HCT116 (cell line): ENCODE measurements around the gene PTPRQ. TPM values are rescaled to one million over a fixed set of nuclear protein-coding genes. Genes with fewer than 3 reads are reported as not detected.

ENCODE experiments used
- ATAC-seq: fragments of 200-7000 bp; cut with Tn5 transposase; 2 replicates; pipeline ENCODE4 v1.9.1; 2020; ENCODE audit warnings: mild to moderate bottlenecking, moderate library complexity
- BruUV-seq: library from RNA; stranded (reverse); fragments of 400-500 nt; replicated peaks from 2 replicates; lab custom pipeline; 2021; lab: Mats Ljungman, UMichigan
- CTCF ChIA-PET: fragments of 300-600 bp; sonication (Branson Sonifier 250); formaldehyde crosslinking; loops from one replicate; lab custom pipeline; 2021; ENCODE audit warnings: antibody characterized with exemption; lab: Charles Lee
- POLR2A ChIA-PET: fragments of 300-600, 350-600 bp; sonication (Branson Sonifier 250); formaldehyde crosslinking; loops from one replicate; lab custom pipeline; 2021; ENCODE audit warnings: antibody characterized with exemption; lab: Charles Lee
- RAD21 ChIA-PET, 2 experiments: fragments of 300-600 bp; sonication (Branson Sonifier 250); formaldehyde crosslinking; loops; one replicate each; lab custom pipeline; 2023; ENCODE audit warnings: low total read pairs in 2 of 2; ENCODE audit not compliant: uncharacterized antibody in 2 of 2, unreplicated experiment in 2 of 2, low non-redundant PET in 1 of 2; lab: Charles Lee
- DNase-seq: peaks from one replicate; pipeline ENCODE4 v3.0.0-alpha.2; 2010; ENCODE audit warnings: low read depth, low spot score
- H2AFZ ChIP-seq: fragments of 200-600 bp; shearing (Covaris generic), sonication (generic); 2 replicates; pipeline ENCODE4 v1.6.1; 2017; ENCODE audit warnings: low read depth, mixed run types, mixed read lengths, antibody characterized with exemption, low read length; ENCODE audit not compliant: poor library complexity, severe bottlenecking
- H3K27ac ChIP-seq: 2 replicates; pipeline ENCODE4 v1.5.1; 2012; ENCODE audit warnings: low read depth, low read length
- H3K27me3 ChIP-seq: fragments of 200-600 bp; sonication (generic); 2 replicates; pipeline ENCODE4 v1.6.1; 2016; ENCODE audit warnings: mixed run types, low read length, mixed read lengths; ENCODE audit not compliant: insufficient read depth
- H3K36me3 ChIP-seq, 2 experiments: fragments of 200-500 bp in 1 of 2; fragments of 200-600 bp in 1 of 2; sonication (Bioruptor generic) in 1 of 2; sonication (generic) in 1 of 2; 2 replicates each; pipeline versions ENCODE4 v1.5.1 to v1.6.1; 2014 to 2016; ENCODE audit warnings: low read length in 2 of 2, inconsistent platforms in 1 of 2, mixed read lengths in 1 of 2, mixed run types in 1 of 2; ENCODE audit not compliant: insufficient read depth in 2 of 2, control insufficient read depth in 1 of 2
- H3K4me1 ChIP-seq, 2 experiments: fragments of 200-600 bp in 1 of 2; sonication (generic) in 1 of 2; 2 replicates each; pipeline versions ENCODE4 v1.5.1 to v1.6.1; 2012 to 2017; ENCODE audit warnings: low read length in 2 of 2, inconsistent platforms in 1 of 2, mild to moderate bottlenecking in 1 of 2, mixed read lengths in 1 of 2, mixed run types in 1 of 2, moderate library complexity in 1 of 2; ENCODE audit not compliant: insufficient read depth in 2 of 2, control insufficient read depth in 1 of 2
- H3K4me2 ChIP-seq: fragments of 200-600 bp; sonication (generic); 2 replicates; pipeline ENCODE4 v1.6.1; 2017; ENCODE audit warnings: mixed run types, low read length, mixed read lengths
- H3K4me3 ChIP-seq, 2 experiments: fragments of 200-600 bp in 1 of 2; sonication (generic) in 1 of 2; replicated peaks in 1 of 2; 2 replicates each; pipeline ENCODE4 v1.5.1; 2011 to 2016; ENCODE audit warnings: low read length in 2 of 2, control low read depth in 1 of 2, low read depth in 1 of 2, mild to moderate bottlenecking in 1 of 2, mixed read lengths in 1 of 2, mixed run types in 1 of 2
- H3K79me2 ChIP-seq: fragments of 200-600 bp; sonication (generic); 2 replicates; pipeline ENCODE4 v1.6.1; 2017; ENCODE audit warnings: mild to moderate bottlenecking, mixed run types, low read length, moderate library complexity, mixed read lengths; ENCODE audit not compliant: insufficient read depth
- H3K9ac ChIP-seq: fragments of 200-600 bp; sonication (generic); 2 replicates; pipeline ENCODE4 v1.6.1; 2016; ENCODE audit warnings: low read length, mixed read lengths
- H3K9me2 ChIP-seq: fragments of 200-600 bp; sonication (generic), shearing (Covaris generic); 2 replicates; pipeline ENCODE4 v1.6.1; 2017; ENCODE audit warnings: mixed run types, mild to moderate bottlenecking, moderate library complexity; ENCODE audit not compliant: insufficient read depth
- H3K9me3 ChIP-seq, 2 experiments: fragments of 200-500 bp in 1 of 2; fragments of 200-600 bp in 1 of 2; sonication (Bioruptor generic) in 1 of 2; sonication (generic) in 1 of 2; 2 replicates each; pipeline ENCODE4 v1.6.1; 2014 to 2017; ENCODE audit warnings: low read length in 2 of 2, mixed read lengths in 2 of 2, inconsistent platforms in 1 of 2, low read depth in 1 of 2, mild to moderate bottlenecking in 1 of 2, mixed run types in 1 of 2, moderate library complexity in 1 of 2; ENCODE audit not compliant: control insufficient read depth in 1 of 2, insufficient read depth in 1 of 2
- H4K20me1 ChIP-seq: fragments of 200-600 bp; sonication (generic), shearing (Covaris generic); 2 replicates; pipeline ENCODE4 v1.6.1; 2017; ENCODE audit warnings: mixed run types, mild to moderate bottlenecking, moderate library complexity; ENCODE audit not compliant: insufficient read depth
- CEBPB ChIP-seq: IDR thresholded peaks from 2 replicates; pipeline ENCODE4 v1.6.1; 2012; ENCODE audit warnings: low read depth
- CTCF ChIP-seq, 3 experiments: fragments of 200-600 bp in 1 of 3; sonication (generic) in 1 of 3; IDR thresholded peaks in 2 of 3; conservative IDR thresholded peaks in 1 of 3; 2 replicates each; pipeline ENCODE4 v1.5.1; 2012 to 2017; ENCODE audit warnings: low read depth in 2 of 3, low read length in 2 of 3, antibody characterized with exemption in 1 of 3, borderline replicate concordance in 1 of 3, control low read depth in 1 of 3, mild to moderate bottlenecking in 1 of 3, mixed read lengths in 1 of 3, mixed run types in 1 of 3, moderate library complexity in 1 of 3; ENCODE audit not compliant: insufficient read depth in 1 of 3
- ELF1 ChIP-seq: IDR thresholded peaks from 2 replicates; pipeline ENCODE4 v1.6.1; 2012; ENCODE audit warnings: low read depth, borderline replicate concordance
- JUND ChIP-seq: IDR thresholded peaks from 2 replicates; pipeline ENCODE4 v1.6.1; 2012
- MAX ChIP-seq: IDR thresholded peaks from 2 replicates; pipeline ENCODE4 v1.6.1; 2012
- POLR2A ChIP-seq: IDR thresholded peaks from 2 replicates; pipeline ENCODE4 v1.7.0; 2011; ENCODE audit warnings: borderline replicate concordance; ENCODE audit not compliant: insufficient read depth, insufficient read length; ENCODE audit errors: extremely low read depth
- POLR2AphosphoS5 ChIP-seq: IDR thresholded peaks from 2 replicates; pipeline ENCODE4 v1.6.1; 2011; ENCODE audit warnings: mild to moderate bottlenecking, low read depth, low read length, moderate library complexity
- RAD21 ChIP-seq: IDR thresholded peaks from 2 replicates; pipeline ENCODE4 v1.6.1; 2012; ENCODE audit warnings: low read depth, mild to moderate bottlenecking
- REST ChIP-seq: IDR thresholded peaks from 2 replicates; pipeline ENCODE4 v1.6.1; 2012; ENCODE audit warnings: low read depth
- SP1 ChIP-seq: IDR thresholded peaks from 2 replicates; pipeline ENCODE4 v1.6.1; 2012; ENCODE audit warnings: low read depth
- SRF ChIP-seq: IDR thresholded peaks from 2 replicates; pipeline ENCODE4 v1.6.1; 2012; ENCODE audit warnings: low read depth
- YY1 ChIP-seq: IDR thresholded peaks from 2 replicates; pipeline ENCODE4 v1.6.1; 2011; ENCODE audit warnings: low read length, low read depth, moderate library complexity, mild to moderate bottlenecking; ENCODE audit not compliant: insufficient replicate concordance; ENCODE audit errors: extremely low read depth
- ZBTB33 ChIP-seq: IDR thresholded peaks from 2 replicates; pipeline ENCODE4 v1.6.1; 2011; ENCODE audit warnings: mild to moderate bottlenecking, low read length, moderate library complexity; ENCODE audit not compliant: insufficient replicate concordance; ENCODE audit errors: extremely low read depth
- ZNF274 ChIP-seq: fragments of 200-500 bp; sonication (Bioruptor generic); IDR thresholded peaks from 2 replicates; pipeline ENCODE4 v1.6.1; 2014; ENCODE audit warnings: mild to moderate bottlenecking, low read depth, low read length, inconsistent platforms
- intact Hi-C: fragments of 100-400 bp; cut with micrococcal nuclease; formaldehyde crosslinking; loops from 2 replicates; pipeline ENCODE4 v1.10.0; 2022
- total RNA-seq: library from RNA; stranded (reverse); gene quantifications from one replicate; pipeline ENCODE4 v1.2.1, GENCODE V29; 2021; ENCODE audit not compliant: unreplicated experiment

PTPRQ gene
- total RNA-seq, 1 experiment from 2014 or later, result not detected

- DNase-seq, result no peak
- Histone ChIP-seq H3K27me3 (no peaks in the 10 kb centered on the region), H3K4me3 (no peak overlapping the region), H3K36me3 (no peaks in the 10 kb centered on the region), H3K4me2 (no peak overlapping the region), H3K27ac (no peak overlapping the region), H2AFZ (no peak overlapping the region), H3K9ac (no peak overlapping the region), H3K9me3 (no peaks in the 10 kb centered on the region), H4K20me1 (no peaks in the 10 kb centered on the region), H3K4me1 (no peaks in the 10 kb centered on the region), H3K9me2 (no peaks in the 10 kb centered on the region), H3K79me2 (no peaks in the 10 kb centered on the region)
- BruUV-seq, result no TSS peak
- TF ChIP-seq MAX (no peak), RAD21 (no peak), POLR2A (no peak)
- CTCF ChIA-PET, result no interaction called here
- RAD21 ChIA-PET, result no interaction called here
- intact Hi-C loops, result no loop called here
- no peak for ATAC-seq
- POLR2A ChIA-PET, result no interaction called here
These were observed 199.9 kb downstream of the PTPRQ start for GRCh38 chr12:80643961-80644360.

GRCh38 chr12:80648881-80649280 is 204.8 kb downstream of the PTPRQ start:
- H3K4me2 ChIP-seq, result no peak overlapping the region
- no peaks in the 10 kb centered on the region for H3K4me1 ChIP-seq
- H3K4me3 ChIP-seq, result no peak overlapping the region
- H3K9ac ChIP-seq, result no peak overlapping the region
- BruUV-seq, result no TSS peak
- H3K9me3 ChIP-seq, result no peaks in the 10 kb centered on the region
- H3K9me2 ChIP-seq, result no peaks in the 10 kb centered on the region
- no peaks in the 10 kb centered on the region for H4K20me1 ChIP-seq
- intact Hi-C loops, result no loop called here
- ChIA-PET CTCF (interaction anchor here (1.4 kb wide), 1 partner anchor 16 kb away, joined by 6 read pairs; no protein-coding TSS in a partner anchor), RAD21 (no interaction called here), POLR2A (no interaction called here)
- DNase-seq (no peak), ATAC-seq (no peak)
- no peaks in the 10 kb centered on the region for H3K79me2 ChIP-seq
- 0 out of 2 replicates have a peak, but pooled peaks cover 3% of the 10 kb centered on the region for H3K27me3 ChIP-seq
- H3K27ac ChIP-seq, result no peak overlapping the region
- H3K36me3 ChIP-seq, result no peaks in the 10 kb centered on the region
- H2AFZ ChIP-seq, result no peak overlapping the region
- TF ChIP-seq SRF (no peak), YY1 (no peak), ZBTB33 (no peak), ZNF274 (no peak), CEBPB (no peak), CTCF (IDR thresholded peaks at IDR 0.05 in 2 of 3, conservative IDR thresholded peaks at IDR 0.05 in 1 of 3; ENCODE audit: borderline replicate concordance in 1 of 3, insufficient read depth in 1 of 3, low read depth in 2 of 3, low read length in 2 of 3) (no peak), REST (no peak), SP1 (no peak), JUND (no peak), POLR2AphosphoS5 (no peak), ELF1 (no peak)
